ENCODE results near the gene SKAP2. TPM values are rescaled to one million over a fixed set of nuclear protein-coding genes. Genes with fewer than 3 reads are reported as not detected.

Gene SKAP2
- total RNA-seq, 1 donor from 2014 or later = 25.5 TPM

DNA sequence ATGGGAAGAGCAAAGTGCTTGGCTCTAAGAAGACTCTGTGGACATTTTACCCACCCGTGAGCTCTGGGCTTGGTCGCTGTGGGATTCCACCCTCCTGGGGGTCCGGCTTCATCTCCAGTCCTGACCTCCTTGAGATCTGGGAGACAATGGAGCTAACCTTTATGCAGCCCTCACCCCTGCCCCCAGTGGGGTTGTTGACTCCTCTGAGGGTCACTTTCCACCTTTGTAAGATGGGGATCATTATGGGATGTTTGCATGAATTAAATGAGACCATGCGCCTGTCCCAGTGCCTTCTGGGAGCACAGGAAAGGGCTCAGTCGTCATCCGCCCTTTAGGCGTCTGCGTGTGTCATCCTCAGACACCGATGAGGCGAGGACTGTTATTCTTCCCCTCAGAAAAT, 237.2 kb downstream of the SKAP2 start:
- TF ChIP-seq, protein P1, sequence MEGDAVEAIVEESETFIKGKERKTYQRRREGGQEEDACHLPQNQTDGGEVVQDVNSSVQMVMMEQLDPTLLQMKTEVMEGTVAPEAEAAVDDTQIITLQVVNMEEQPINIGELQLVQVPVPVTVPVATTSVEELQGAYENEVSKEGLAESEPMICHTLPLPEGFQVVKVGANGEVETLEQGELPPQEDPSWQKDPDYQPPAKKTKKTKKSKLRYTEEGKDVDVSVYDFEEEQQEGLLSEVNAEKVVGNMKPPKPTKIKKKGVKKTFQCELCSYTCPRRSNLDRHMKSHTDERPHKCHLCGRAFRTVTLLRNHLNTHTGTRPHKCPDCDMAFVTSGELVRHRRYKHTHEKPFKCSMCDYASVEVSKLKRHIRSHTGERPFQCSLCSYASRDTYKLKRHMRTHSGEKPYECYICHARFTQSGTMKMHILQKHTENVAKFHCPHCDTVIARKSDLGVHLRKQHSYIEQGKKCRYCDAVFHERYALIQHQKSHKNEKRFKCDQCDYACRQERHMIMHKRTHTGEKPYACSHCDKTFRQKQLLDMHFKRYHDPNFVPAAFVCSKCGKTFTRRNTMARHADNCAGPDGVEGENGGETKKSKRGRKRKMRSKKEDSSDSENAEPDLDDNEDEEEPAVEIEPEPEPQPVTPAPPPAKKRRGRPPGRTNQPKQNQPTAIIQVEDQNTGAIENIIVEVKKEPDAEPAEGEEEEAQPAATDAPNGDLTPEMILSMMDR (conservative IDR thresholded peaks at IDR 0.05) = no peak
- no peak overlapping the region for H3K27ac Mint-ChIP-seq
- H3K4me1 Mint-ChIP-seq (ENCODE audit: unreplicated experiment) = peaks cover 5% of the 10 kb centered on the region
- peaks cover 11% of the 10 kb centered on the region for H3K27me3 Mint-ChIP-seq
- H3K4me3 Mint-ChIP-seq = no peak overlapping the region
- no peaks in the 10 kb centered on the region for H3K9me3 Mint-ChIP-seq
- H3K36me3 Mint-ChIP-seq = no peaks in the 10 kb centered on the region
- DNase-seq (ENCODE audit: extremely low spot score, unreplicated experiment) = no peak

DNA sequence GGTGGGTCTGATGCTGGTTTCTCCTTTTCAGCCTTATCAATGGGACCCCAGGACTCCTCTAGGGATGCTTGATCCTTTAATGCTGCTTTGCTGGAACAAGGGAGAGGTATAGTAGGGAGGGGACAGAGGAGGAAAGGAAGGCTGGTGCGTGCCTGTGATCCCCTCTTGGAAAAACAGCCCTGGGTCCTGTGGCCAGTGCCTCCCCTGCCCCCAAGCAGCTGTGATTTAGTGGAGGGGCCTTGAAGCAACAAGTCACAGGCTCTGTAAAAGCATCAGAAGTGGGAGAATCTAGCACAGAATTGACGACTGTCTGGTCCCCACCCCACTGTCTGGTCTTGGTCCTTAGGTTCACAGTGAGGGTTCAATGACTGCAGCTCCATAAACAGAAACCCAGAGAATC, 237.7 kb downstream of the SKAP2 start:
- no peaks in the 10 kb centered on the region for H3K36me3 Mint-ChIP-seq
- H3K4me1 Mint-ChIP-seq (ENCODE audit: unreplicated experiment) = peaks cover 5% of the 10 kb centered on the region
- no peak overlapping the region for H3K4me3 Mint-ChIP-seq
- TF ChIP-seq, protein P1 (conservative IDR thresholded peaks at IDR 0.05) = no peak
- H3K27me3 Mint-ChIP-seq = peaks cover 11% of the 10 kb centered on the region
- DNase-seq (ENCODE audit: extremely low spot score, unreplicated experiment) = peak; percentile 31
- no peaks in the 10 kb centered on the region for H3K9me3 Mint-ChIP-seq
- H3K27ac Mint-ChIP-seq = no peak overlapping the region

DNA sequence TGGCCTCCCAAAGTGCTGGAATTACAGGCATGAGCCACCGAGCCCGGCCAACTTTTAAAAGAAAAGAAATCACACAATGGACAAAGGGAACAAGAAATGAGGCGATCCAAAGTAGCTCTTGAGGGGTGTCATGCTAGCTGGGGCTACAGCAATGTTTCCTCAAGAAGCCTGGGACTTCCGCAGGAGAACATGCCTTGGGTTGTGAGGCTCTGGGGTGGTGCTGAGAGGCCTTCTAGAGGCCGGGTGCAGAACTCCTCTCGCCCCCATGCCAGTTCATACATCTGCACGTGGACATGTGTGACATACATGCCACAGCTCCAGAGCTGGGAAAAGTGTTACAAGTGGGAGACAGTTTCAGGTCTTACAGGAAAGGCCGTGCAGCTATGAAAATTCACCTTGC, 238.2 kb downstream of the SKAP2 start:
- peak; percentile 32 for DNase-seq (ENCODE audit: extremely low spot score, unreplicated experiment)

DNA sequence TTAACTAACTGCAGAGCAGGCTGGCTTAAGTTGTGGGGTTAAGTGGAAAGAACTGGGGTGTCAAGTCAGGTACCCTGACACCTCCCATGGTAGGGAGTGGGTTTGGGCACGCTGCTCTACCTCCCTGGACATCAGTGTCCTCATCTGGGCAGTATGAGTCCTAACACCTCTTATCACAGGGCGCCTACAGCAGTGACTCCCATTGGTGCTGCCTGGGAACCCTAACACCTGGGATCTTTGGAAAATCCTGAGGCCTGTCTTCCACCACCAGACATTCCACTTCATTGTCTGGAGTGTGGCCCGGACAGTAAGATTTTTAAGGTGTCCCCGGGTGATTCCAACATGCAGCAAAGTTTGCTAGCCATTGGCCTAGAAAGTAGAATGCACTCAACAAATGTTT, 239.1 kb downstream of the SKAP2 start:
- Mint-ChIP-seq H3K36me3 (no peaks in the 10 kb centered on the region), H3K27ac (no peak overlapping the region), H3K4me3 (no peak overlapping the region), H3K9me3 (no peaks in the 10 kb centered on the region), H3K4me1 (ENCODE audit: unreplicated experiment) (peaks cover 5% of the 10 kb centered on the region), H3K27me3 (peaks cover 14% of the 10 kb centered on the region)
- DNase-seq (ENCODE audit: extremely low spot score, unreplicated experiment) = peak; percentile 24
- TF ChIP-seq, protein P1 (conservative IDR thresholded peaks at IDR 0.05) = no peak

More for the DNA sequence above, 238.2 kb downstream of the SKAP2 start:
- TF ChIP-seq, protein P1 (conservative IDR thresholded peaks at IDR 0.05) = no peak
- H3K36me3 Mint-ChIP-seq = no peaks in the 10 kb centered on the region
- no peak overlapping the region for H3K27ac Mint-ChIP-seq
- peaks cover 12% of the 10 kb centered on the region for H3K27me3 Mint-ChIP-seq
- peaks cover 5% of the 10 kb centered on the region for H3K4me1 Mint-ChIP-seq (ENCODE audit: unreplicated experiment)
- H3K4me3 Mint-ChIP-seq = no peak overlapping the region
- H3K9me3 Mint-ChIP-seq = no peaks in the 10 kb centered on the region

DNA sequence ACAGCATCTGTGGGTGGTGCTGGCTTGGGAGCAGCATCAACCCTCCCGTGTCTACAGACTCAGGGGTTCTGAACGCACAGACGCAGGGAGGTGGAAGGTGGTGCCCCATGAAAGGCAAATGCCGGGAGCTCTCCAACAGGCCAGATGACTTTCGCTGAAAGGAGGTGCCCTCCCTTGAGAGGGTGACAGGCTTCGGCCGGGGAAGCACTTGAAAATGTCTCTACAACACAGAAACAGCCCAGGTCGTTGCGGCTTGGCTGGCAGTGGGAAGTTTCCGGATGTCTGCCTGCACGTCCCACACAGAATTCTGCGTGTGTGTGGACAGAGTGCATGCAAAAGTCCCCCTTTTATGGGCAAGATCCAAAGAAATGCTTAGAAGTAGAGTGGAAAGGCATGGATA, 239.6 kb downstream of the SKAP2 start:
- Mint-ChIP-seq H3K4me3 (no peak overlapping the region), H3K27ac (no peak overlapping the region), H3K9me3 (no peaks in the 10 kb centered on the region), H3K27me3 (peaks cover 14% of the 10 kb centered on the region), H3K36me3 (no peaks in the 10 kb centered on the region), H3K4me1 (ENCODE audit: unreplicated experiment) (peaks cover 5% of the 10 kb centered on the region)
- peak; percentile 47 for DNase-seq (ENCODE audit: extremely low spot score, unreplicated experiment)
- TF ChIP-seq, protein P1 (conservative IDR thresholded peaks at IDR 0.05) = no peak

DNA sequence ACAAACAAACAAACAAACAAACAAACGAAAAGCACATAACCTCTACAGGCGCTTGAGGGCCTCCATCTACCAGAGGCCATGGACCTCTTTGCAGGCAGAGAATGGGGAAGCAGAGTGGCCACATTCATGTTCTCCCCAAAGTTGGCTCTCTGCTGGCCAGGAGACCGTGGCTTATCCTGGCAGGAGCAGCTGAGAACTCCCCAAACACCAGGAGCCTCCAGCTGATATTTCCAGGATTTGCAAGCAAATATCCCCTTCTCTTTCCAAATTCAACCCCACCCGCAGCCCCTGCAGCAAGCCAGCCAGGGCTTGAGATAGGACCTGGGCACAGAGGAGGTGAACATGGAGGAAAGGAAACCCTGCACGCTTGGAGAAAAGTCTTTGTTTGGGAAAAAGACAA, 240.0 kb downstream of the SKAP2 start:
- Mint-ChIP-seq H3K27ac (no peak overlapping the region), H3K4me3 (no peak overlapping the region), H3K36me3 (no peaks in the 10 kb centered on the region), H3K4me1 (ENCODE audit: unreplicated experiment) (peaks cover 5% of the 10 kb centered on the region), H3K27me3 (peaks cover 14% of the 10 kb centered on the region), H3K9me3 (no peaks in the 10 kb centered on the region)
- peak; percentile 27 for DNase-seq (ENCODE audit: extremely low spot score, unreplicated experiment)
- TF ChIP-seq, protein P1 (conservative IDR thresholded peaks at IDR 0.05) = no peak

All from type B pancreatic cell (in vitro differentiated cells).